ENCODE results near the gene STRAP.

GRCh38 chr12:15868186-15868585, 14.0 kb upstream of the STRAP start:
- TF ChIP-seq CTCF (IDR thresholded peaks at IDR 0.05) (no peak), POLR2A (IDR thresholded peaks at IDR 0.05) (no peak), EP300 (IDR thresholded peaks at IDR 0.05) (no peak), POLR2AphosphoS5 (IDR thresholded peaks at IDR 0.05) (no peak)
